Fibroblast of the aortic adventitia (primary cell): ENCODE results near the gene USP49. TPM values are rescaled to one million over a fixed set of nuclear protein-coding genes. Genes with fewer than 3 reads are reported as not detected.
"Not testable (repeated sequence)": the region's sequence is repeated elsewhere in the genome, so short reads cannot be mapped to it uniquely, and the experiment has no call there.

Source experiments
- DNase-seq: peaks from one replicate; pipeline ENCODE4 v3.0.0-alpha.2; 2010; ENCODE audit warnings: low read depth
- H3K4me3 ChIP-seq: 2 replicates; pipeline ENCODE4 v1.5.1; 2011; ENCODE audit warnings: low read depth, mild to moderate bottlenecking, control low read depth, low read length, moderate library complexity
- total RNA-seq: library from RNA; depleted of rRNA; stranded (reverse); fragments of >200 nt; gene quantifications from 2 replicates; pipeline ENCODE4 v1.2.3, GENCODE V29; 2012; ENCODE audit warnings: low replicate concordance
- TF ChIP-seq, protein P1 (sequence below): IDR thresholded peaks from 2 replicates; pipeline ENCODE4 v1.5.1; 2011; ENCODE audit warnings: mild to moderate bottlenecking, low read length, control low read depth, inconsistent platforms; ENCODE audit not compliant: insufficient read depth

Gene USP49
- total RNA-seq, 1 donor: 2.7 TPM

DNA sequence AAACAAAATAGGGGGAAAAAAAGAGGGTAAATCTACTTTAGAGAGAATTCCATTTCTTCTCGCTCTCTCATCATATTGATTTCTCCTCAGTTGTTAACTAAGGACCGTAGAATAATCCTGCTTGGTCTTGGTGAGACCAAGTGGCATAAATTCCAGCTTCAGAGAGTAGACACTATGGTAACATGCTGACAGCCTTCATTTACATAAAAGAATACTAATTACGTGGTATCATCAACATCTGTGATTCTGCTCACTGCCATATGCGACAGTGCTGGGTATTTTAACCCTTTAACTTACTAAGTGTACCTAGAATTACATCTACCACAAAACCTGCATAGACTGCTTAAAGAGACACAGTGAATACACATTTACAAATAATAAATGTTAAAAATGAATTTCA is 80.5 kb downstream of the USP49 start:
- no peak for DNase-seq
- H3K4me3 ChIP-seq: no peak overlapping the region
- TF ChIP-seq, protein P1, sequence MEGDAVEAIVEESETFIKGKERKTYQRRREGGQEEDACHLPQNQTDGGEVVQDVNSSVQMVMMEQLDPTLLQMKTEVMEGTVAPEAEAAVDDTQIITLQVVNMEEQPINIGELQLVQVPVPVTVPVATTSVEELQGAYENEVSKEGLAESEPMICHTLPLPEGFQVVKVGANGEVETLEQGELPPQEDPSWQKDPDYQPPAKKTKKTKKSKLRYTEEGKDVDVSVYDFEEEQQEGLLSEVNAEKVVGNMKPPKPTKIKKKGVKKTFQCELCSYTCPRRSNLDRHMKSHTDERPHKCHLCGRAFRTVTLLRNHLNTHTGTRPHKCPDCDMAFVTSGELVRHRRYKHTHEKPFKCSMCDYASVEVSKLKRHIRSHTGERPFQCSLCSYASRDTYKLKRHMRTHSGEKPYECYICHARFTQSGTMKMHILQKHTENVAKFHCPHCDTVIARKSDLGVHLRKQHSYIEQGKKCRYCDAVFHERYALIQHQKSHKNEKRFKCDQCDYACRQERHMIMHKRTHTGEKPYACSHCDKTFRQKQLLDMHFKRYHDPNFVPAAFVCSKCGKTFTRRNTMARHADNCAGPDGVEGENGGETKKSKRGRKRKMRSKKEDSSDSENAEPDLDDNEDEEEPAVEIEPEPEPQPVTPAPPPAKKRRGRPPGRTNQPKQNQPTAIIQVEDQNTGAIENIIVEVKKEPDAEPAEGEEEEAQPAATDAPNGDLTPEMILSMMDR: no peak

DNA sequence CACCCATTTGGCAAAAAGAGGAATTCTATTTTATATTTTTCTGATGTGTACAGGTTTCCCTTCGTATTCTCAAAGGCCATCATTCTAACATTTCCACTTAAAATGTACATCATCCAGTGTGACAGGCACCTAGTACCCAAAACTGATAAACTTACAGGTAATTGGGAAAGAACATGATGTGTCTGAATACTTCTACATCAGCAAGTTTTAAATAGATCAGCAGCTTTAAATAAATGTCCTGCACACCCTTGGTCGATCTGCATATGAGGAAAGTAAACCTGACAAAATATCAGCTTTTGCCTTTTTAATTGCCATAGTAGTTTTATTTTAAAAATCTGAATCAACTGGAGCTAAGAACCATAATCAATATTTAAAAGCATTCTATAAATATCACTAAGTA is 81.2 kb downstream of the USP49 start:
- DNase-seq: no peak
- TF ChIP-seq, protein P1: no peak
- H3K4me3 ChIP-seq: no peak overlapping the region

DNA sequence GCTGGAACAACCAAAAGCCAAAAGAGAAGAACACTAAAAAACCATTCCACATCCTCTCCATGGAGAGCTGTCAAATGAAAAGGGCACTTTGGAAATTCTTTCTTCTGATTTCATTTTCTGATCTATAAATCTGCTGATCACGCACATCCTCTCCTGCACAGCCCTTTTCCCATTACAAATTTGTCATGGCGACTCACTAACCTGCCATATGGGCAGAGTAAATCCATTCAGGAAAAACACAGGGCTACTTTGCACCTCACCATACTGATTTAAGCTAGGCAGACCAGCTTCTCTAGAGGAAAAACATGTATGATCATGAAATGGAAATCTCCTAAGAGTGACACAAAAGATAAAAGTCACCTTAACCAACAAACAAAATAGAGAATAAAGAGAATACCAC is 81.7 kb downstream of the USP49 start:
- no peak overlapping the region for H3K4me3 ChIP-seq
- TF ChIP-seq, protein P1: no peak
- DNase-seq: no peak

DNA sequence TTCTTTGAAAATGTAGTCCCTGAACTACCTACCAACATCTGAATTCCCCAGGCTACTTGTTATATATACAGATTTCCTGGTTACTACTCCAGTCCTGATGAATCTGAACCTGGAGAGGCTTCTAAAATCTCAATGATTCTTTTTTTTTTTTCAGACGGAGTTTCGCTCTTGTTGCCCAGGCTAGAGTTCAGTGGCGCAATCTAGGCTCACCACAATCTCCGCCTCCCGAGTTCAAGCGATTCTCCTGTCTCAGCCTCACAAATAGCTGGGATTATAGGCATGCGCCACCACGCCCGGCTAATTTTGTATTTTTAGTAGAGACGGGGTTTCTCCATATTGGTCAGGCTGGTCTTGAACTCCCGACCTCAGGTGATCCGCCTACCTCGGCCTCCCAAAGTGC is 83.2 kb downstream of the USP49 start:
- DNase-seq: not testable (repeated sequence)

DNA sequence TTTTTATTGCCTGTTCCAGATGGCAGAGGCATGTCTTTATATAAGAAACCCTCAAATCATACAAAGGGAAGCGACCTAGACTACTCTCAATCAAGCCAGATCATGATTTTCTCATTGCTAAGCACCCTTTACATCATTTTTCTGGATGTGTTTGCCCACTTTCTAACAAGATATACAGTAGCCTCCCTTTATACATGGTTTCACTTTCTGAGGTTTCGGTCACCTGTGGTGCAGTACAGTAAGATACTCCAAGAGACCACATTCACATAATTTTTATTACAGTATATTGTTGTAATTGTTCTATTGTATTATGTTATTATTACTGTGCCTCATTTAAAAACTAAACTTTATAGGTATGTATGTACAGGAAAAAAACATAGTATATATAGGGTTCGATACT is 84.1 kb downstream of the USP49 start:
- no peak for DNase-seq
- TF ChIP-seq, protein P1: no peak
- no peak overlapping the region for H3K4me3 ChIP-seq

More for the DNA sequence above, 83.2 kb downstream of the USP49 start:
- H3K4me3 ChIP-seq: not testable (repeated sequence)

DNA sequence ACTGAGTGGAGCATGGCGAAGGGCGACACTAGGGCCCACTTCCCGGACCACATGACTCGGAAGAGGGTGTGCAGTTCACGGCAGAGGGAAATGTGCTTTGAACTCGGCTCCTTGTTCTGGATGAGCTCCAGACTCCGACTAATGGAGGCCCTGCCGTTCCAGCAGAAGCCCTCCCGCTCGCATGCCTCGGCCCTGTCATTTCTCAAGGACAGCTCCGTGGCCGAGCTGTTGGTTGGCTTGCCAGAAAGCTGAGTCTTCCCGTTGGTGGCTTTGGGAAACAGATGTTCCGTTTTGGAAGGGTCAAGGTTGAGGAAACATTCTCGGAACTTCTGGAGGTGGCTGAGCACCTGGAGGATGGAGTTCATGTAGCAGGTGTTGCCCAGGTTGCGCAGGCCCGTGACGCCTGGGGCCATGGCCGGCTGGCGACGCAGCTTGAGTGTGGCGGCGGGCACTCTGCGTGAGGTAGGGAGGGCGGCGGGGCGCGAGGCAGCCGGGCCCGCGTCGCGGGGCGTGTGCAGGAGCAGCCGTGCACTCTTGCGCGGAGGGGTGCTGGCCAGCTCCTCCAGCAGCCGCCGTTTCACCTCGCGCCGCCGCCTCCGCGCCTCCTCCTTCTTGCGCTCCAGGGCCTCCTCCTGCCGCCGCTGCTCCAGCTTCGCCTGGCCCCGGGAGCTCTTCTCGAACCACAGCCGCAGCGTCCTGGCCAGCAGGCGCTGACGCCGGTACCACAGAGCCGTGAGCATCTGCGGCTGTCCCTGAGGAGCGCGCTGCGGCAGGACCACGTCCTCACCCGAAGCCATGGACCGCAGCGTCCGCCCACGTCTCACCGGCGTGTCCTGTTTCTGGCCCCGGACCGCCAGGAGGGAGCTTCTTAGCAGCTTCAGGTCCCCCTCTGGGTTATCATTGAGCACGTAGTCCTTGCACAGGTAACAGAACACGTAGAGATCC is 89.1 kb downstream of the USP49 start:
- H3K4me3 ChIP-seq: no peak overlapping the region
- TF ChIP-seq, protein P1: no peak
- no peak for DNase-seq

DNA sequence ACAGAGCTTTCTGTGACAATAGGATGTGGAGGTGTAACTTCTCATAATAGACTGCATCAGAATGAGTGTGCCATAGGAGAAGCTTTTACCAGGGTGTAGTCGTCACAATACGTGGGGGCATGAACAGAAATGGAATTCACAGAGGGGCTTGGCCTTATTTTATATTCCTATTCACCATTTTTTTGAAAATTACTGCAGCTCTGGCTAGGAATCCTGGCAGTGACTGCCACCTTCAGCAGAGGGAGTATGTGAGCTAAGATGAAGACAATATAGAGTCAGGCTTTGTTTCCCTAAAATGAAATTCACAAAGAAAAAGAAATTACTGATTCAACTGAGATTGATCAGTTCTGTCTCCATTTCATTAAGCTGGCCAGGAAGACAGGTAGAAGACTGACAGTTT is 93.8 kb downstream of the USP49 start:
- peak; percentile 41 for DNase-seq
- TF ChIP-seq, protein P1: peak; percentile 75
- H3K4me3 ChIP-seq: no peak overlapping the region
